HG03159 (cell line): ENCODE results near the gene ITPKA.

ENCODE experiments used
- ATAC-seq: cut with Tn5 transposase; IDR thresholded peaks from one replicate; pipeline ENCODE4 v1.9.1; 2021; ENCODE audit warnings: mild to moderate bottlenecking, moderate library complexity; ENCODE audit not compliant: unreplicated experiment

Gene ITPKA

DNA sequence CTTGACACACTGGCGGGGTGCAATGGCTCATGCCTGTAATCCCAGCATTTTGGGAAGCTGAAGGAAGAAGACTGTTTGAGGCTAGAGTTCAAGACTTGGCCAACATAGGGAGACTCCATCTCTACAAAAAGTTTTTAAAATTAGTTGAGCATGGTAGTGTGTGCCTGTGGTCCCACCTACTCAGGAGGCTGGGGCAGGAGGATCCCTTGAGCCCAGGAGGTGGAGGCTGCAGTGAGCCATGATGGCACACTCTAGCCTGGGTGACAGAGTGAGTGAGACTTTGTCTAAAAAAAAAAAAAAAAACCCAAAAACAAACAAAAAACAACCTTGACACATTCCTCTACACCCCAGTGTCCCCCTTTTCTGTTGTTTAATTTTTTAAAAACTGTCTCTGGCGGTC is 4.0 kb upstream of the ITPKA start:
- ATAC-seq = no peak

- no peak for ATAC-seq
Observed at GRCh38 chr15:41490355-41490754, 3.3 kb upstream of the ITPKA start.

- no peak for ATAC-seq
Observed at GRCh38 chr15:41491889-41492288, 1.8 kb upstream of the ITPKA start.

DNA sequence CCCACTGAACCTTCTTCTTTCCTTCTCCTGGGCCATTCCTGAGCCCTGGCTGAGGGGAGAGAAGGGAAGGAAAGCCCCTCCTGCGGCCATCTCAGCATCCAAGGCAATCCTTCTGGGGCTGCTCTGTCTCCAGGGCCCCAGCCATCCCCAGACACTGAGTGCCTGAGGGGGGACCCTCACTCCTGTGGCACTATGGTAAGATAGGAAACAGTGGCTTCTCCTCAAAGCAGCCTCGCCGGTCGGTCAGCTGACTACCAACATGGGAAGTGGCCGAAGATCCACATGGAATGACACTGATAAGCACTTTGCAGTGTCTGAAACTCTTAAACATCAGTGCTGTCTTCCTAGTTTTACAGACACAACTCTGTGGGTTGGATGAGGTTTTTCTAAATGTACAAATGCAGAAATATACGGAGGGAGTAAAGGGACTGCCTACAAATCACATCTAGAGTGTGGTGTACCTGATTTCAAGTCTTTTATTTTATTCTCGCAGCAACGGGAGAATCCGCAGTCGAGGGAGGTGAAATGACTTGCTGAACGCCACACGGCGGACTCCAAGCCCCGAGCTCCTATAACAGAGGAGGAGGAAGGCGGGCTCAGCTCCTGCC is 973 bp upstream of the ITPKA start:
- peak; percentile 32 for ATAC-seq

- ATAC-seq = no peak
Observed at GRCh38 chr15:41493902-41494189, 172 bp downstream of the ITPKA start.

GRCh38 chr15:41494190-41494921 is 682 bp downstream of the ITPKA start:
- peak; percentile 16 for ATAC-seq

- no peak for ATAC-seq
Observed at GRCh38 chr15:41494922-41495735, 1.5 kb downstream of the ITPKA start.

DNA sequence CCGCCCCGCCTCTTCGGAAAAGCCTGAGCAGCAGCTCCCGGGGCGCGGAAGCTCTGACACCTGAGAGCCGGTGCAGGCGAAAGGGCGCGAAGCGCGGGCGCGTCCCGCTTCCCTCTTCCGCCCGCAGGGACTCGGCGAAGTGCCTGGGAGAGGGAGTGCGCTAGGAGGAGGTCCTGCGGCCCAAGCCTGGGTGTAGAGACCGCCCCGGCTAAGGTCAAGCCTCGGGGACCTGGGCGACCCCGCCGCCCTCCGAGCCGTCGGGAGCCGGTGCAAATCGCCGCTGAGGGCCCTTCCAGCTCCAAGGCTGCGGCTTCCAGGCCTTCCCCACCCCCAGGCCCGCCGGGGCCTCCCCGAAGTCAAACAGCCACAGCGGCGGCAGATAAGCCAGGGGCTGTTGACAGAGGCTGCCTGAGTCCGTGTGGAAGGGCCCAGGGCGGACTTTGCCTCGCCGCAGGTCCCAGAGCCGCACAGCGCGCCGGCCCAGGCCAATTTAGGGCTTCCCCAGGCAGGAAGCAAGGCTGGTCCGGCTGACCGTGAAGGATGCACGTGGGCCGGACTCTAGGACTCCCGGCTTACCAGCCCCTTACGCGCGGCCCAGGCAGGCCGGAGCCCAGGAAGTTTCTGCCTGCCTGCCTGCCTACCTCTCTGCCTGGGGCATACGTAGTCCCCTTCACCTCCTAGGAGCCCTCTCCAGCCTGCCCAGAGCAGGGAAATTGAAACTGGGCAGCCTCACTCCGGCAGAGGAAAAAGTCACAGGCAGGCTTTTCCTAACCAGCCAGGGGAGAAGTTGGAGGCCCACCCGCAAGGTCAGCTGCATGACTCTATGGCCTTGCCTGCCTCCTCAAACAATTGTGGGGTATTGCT is 2.3 kb downstream of the ITPKA start:
- ATAC-seq = no peak

DNA sequence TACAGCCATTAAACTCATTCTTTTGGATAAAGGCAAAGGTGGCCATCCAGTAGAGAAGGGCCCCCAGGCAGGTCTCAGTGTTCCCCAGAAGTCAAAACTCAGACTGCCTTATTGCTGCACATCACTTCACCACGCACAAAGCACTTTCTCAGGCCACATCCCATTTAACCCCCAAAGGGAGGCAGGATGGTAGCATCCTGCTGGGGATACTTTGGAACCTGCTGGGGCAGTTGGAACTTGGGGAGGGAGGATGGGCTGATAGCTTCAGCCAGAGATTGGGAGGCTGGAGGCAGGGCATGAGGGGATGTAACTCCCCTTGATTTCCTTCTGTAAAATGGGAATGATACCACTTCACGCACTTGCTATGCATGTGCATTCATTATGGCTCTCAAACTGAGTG is 5.0 kb downstream of the ITPKA start:
- ATAC-seq = no peak

- no peak for ATAC-seq
Observed at GRCh38 chr15:41499109-41499851, 5.6 kb downstream of the ITPKA start.

DNA sequence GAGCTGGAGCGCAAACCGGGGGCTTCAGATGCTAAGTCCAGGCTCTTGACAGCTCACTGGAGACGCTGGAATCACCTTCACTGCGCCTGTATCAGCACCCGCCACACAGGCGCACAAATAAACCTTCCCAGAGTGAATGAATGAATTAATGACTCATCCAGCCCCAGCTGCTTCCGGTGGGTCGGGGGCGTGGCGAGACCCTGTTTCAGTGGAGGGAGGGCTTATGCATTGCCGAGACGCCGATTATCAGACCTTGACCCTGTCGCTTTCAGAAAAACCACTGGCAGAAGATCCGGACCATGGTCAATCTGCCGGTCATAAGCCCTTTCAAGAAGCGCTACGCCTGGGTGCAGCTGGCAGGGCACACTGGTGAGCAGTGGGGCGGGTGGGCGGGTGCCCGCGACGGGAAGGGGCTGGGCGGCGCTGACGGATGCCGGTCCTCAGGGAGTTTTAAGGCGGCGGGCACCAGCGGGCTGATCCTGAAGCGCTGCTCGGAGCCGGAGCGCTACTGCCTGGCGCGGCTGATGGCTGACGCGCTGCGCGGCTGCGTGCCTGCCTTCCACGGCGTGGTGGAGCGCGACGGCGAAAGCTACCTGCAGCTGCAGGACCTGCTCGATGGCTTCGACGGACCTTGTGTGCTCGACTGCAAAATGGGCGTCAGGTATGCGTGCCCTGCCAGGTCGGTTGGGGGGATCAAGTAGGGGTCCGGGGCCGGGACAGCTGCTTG is 7.7 kb downstream of the ITPKA start:
- no peak for ATAC-seq

- ATAC-seq = no peak
Observed at GRCh38 chr15:41501931-41502794, 8.5 kb downstream of the ITPKA start.

DNA sequence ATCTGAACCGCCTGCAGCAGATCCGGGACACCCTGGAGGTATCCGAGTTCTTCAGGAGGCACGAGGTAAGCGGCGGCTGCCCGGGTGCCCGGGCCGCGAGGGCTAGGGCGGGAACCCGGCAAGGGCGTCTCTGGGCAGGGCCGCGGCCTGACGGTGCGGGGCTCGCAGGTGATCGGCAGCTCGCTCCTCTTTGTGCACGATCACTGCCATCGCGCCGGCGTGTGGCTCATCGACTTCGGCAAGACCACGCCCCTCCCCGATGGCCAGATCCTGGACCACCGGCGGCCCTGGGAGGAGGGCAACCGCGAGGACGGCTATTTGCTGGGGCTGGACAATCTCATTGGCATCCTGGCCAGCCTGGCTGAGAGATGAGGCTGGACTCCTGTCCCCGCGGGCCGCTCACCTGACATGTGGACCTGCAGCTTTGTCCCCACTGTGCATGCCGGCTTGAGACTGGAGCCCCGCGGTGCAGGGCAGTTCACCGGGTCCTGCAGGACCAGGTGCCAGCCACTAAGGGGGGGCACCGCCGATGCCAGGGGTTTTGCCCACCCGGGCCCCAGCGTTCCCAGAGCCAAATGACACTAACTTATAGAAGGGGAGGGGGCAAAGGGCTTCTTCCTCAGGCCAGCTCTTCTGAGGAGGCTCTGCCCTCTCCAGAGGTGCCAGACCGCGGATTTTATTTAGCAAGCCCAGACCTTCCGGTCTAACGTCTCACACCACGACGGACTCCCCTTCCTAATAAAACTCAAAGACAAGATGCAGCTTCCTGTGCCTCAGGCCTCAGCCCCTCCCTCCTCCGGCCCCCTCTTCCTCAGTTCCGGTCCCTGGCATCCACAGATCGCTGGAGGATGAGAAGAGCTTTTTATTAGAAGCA is 9.4 kb downstream of the ITPKA start:
- no peak for ATAC-seq

DNA sequence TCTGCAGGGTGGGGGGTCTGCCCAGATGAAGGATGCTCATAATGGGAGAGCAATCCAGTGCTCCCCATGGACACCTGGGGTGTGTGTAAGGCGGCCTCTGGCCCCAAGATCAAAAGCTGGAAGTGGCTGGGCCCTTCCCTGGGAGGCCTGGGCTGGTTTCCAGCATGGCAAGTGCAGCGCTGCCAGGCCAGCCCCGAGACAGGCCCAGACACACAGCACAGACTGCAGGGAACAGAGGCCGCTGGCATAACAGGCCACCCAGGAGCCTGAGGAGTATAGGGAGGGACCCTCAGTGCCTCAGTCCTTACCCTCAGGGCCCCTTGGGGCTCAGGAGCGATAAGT is 10.0 kb downstream of the ITPKA start:
- ATAC-seq = no peak

GRCh38 chr15:41504751-41505492 is 11.2 kb downstream of the ITPKA start:
- no peak for ATAC-seq

GRCh38 chr15:41505776-41506175 is 12.1 kb downstream of the ITPKA start:
- ATAC-seq = no peak

DNA sequence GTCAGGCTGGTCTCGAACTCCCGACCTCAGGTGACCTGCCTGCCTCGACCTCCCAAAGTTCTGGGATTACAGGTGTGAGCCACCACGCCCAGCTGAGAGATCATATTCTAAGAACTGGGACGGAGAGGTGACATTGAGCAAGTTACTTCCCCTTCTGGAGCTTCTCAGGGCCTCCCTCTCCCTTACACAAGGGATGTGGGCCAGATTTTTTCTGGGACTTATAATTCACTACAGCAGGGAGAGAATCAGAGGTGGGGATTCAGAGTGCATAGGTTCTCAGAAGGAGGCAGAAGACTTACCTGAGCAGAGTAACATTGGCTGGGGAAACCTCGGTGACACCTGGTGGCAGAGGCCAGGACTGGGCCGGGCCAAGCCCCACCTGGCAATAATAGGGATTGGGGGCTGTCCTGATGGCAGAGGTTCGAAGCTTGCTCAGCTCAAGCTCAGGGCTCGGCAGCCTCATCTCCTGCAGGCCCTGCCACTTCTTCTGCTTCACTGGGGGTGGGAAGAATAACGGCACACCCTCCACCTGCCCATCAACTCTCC is 13.2 kb downstream of the ITPKA start:
- no peak for ATAC-seq
